Gastroesophageal sphincter (tissue), 4 donors: ENCODE measurements around the gene NPW. TPM values are rescaled to one million over a fixed set of nuclear protein-coding genes. Genes with fewer than 3 reads are reported as not detected.

Source experiments
- ATAC-seq: fragments of 150-250 bp; one replicate; pipeline ENCODE4 v1.9.1; 2016; ENCODE audit warnings: mild to moderate bottlenecking, moderate library complexity
- H3K27ac ChIP-seq, 4 donors: fragments of 200-600 bp; sonication (generic) in 3 of 4; 1 replicate in 3 of 4; 2 replicates in 1 of 4; pipeline ENCODE4 v1.5.1; 2016 to 2019
- H3K27me3 ChIP-seq: fragments of 200-600 bp; sonication (generic); one replicate; pipeline ENCODE4 v1.5.1; 2019
- H3K36me3 ChIP-seq, 2 donors: fragments of 200-600 bp; sonication (generic); one replicate each; pipeline ENCODE4 v1.5.1; 2019; ENCODE audit warnings: control low read depth in 1 of 2
- H3K4me1 ChIP-seq, 3 donors: fragments of 200-600 bp; sonication (generic); 1 replicate in 2 of 3; 2 replicates in 1 of 3; pipeline ENCODE4 v1.5.1; 2016 to 2019; ENCODE audit warnings: control low read depth in 2 of 3
- H3K4me3 ChIP-seq, 2 donors: fragments of 200-600 bp; sonication (generic); one replicate each; pipeline ENCODE4 v1.5.1; 2019; ENCODE audit warnings: mild to moderate bottlenecking in 1 of 2, moderate library complexity in 1 of 2
- H3K9me3 ChIP-seq, 3 donors: fragments of 200-600 bp; sonication (generic); one replicate each; pipeline ENCODE4 v1.5.1; 2017 to 2019; ENCODE audit warnings: control low read depth in 2 of 3
- CTCF ChIP-seq, 4 experiments: fragments of 200-600 bp in 2 of 4; fragments of 450-650 bp in 2 of 4; sonication (generic) in 1 of 4; IDR thresholded peaks; one replicate each; pipeline ENCODE4 v1.5.1; 2017 to 2019; ENCODE audit warnings: antibody characterized with exemption in 4 of 4, mild to moderate bottlenecking in 2 of 4, moderate library complexity in 2 of 4
- EP300 ChIP-seq: sonication (generic); formaldehyde crosslinking; IDR thresholded peaks from one replicate; pipeline ENCODE4 v1.6.1; 2017; ENCODE audit warnings: antibody characterized with exemption, mild to moderate bottlenecking
- POLR2A ChIP-seq, 2 donors: fragments of 450-650 bp; IDR thresholded peaks; one replicate each; pipeline ENCODE4 v1.6.1; 2017; ENCODE audit warnings: antibody characterized with exemption in 2 of 2, mild to moderate bottlenecking in 2 of 2, moderate library complexity in 1 of 2
- POLR2AphosphoS5 ChIP-seq: sonication (generic); formaldehyde crosslinking; IDR thresholded peaks from one replicate; pipeline ENCODE4 v1.6.1; 2017; ENCODE audit warnings: antibody characterized with exemption
- WGBS, 2 donors: methylation state at CpG; one replicate each; pipeline ENCODE4 v1.1.5; 2018; ENCODE audit warnings: low coverage in 1 of 2; 5-methylcytosine and 5-hydroxymethylcytosine counted together
- total RNA-seq, 4 donors: library from RNA; depleted of rRNA; stranded (reverse); fragments of >200 nt; gene quantifications; one replicate each; pipeline ENCODE4 v1.1.0, GENCODE V29; 2016

Gene NPW
- total RNA-seq, 4 donors from 2014 or later: not detected

DNA sequence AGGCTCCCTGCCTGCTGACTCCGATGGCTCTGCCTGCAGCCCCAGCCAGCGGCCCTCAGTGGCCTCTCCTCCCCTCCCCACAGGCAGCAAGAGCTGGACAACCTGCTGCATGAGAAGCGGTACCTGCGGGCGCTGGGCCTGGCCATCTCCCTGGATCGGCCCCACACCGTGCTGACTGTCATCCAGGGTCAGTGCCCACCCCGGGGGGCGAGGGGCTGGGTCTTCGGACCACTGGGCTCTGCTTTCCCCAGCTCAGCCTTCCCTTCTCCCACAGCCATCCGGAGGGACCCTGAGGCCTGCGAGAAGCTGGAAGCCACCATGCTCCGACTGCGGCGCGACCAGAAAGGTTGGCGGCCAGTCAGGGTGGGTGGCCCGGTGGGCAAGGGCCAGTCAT lies 41.7 kb upstream of the NPW start:
- Histone ChIP-seq H3K4me3 (no peak overlapping the region), H3K36me3 (peaks cover 0 to 56% of the 10 kb centered on the region in 2 donors), H3K27me3 (peaks cover 91% of the 10 kb centered on the region), H3K27ac (no peak overlapping the region), H3K9me3 (no peaks in the 10 kb centered on the region), H3K4me1 (peaks cover 0 to 39% (median 11%) of the 10 kb centered on the region in 3 donors)
- ATAC-seq: no peak
- TF ChIP-seq POLR2A (IDR thresholded peaks at IDR 0.05) (no peak), CTCF (IDR thresholded peaks at IDR 0.05) (no peak), EP300 (no peak), POLR2AphosphoS5 (no peak)
- no CpG with 5 or more reads among the region's 18 CpGs for WGBS, 2 donors

DNA sequence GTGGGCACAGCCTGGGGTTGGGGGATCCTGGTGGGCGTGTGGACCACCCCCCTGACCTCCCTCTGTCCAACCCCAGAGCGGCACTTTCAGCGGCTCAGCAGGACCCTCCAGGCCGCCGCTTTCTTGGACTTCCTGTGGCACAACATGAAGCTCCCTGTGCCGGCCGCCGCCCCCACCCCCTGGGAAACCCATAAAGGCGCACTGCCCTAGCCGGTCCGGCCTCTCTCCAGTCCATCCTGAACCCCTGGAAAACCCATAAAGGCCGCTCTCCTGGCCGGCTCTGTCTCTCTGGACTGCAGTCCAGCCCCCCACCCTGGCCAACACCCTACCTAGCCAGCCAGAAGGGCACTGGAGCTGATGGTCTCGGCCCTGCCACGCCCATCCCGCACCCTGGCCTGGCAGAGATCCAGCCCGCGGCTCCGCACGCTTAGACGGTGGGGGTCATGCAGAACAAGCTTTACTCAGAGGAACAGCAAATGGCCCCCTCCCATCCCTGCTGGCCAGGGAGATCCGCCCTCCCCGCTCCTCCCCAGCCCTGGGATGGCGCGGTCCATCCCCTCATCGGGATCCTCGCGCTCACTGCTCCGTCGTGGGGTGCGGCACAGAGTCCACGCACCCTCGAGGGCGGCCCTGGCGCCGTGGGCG lies 41.0 kb upstream of the NPW start:
- TF ChIP-seq CTCF (IDR thresholded peaks at IDR 0.05) (no peak), POLR2A (IDR thresholded peaks at IDR 0.05) (no peak), EP300 (no peak), POLR2AphosphoS5 (no peak)
- peaks cover 95% of the 10 kb centered on the region for H3K27me3 ChIP-seq
- peaks cover 0 to 55% of the 10 kb centered on the region in 2 donors for H3K36me3 ChIP-seq
- no peaks in the 10 kb centered on the region for H3K9me3 ChIP-seq
- H3K4me3 ChIP-seq: no peak overlapping the region
- no peak for ATAC-seq
- H3K27ac ChIP-seq: no peak overlapping the region
- H3K4me1 ChIP-seq: peaks cover 0 to 39% (median 4%) of the 10 kb centered on the region in 3 donors
- 90 to 100% methylated on average over 1 to 2 of the region's 37 CpGs for whole genome bisulfite sequencing, 2 donors

GRCh38 chr16:1979271-1980029 lies 40.1 kb upstream of the NPW start:
- Histone ChIP-seq H3K36me3 (peaks cover 0 to 46% of the 10 kb centered on the region in 2 donors), H3K27ac (no peak overlapping the region), H3K4me1 (peaks cover 0 to 35% (median 1%) of the 10 kb centered on the region in 3 donors), H3K27me3 (peaks cover 89% of the 10 kb centered on the region), H3K9me3 (no peaks in the 10 kb centered on the region), H3K4me3 (no peak overlapping the region)
- no peak for TF ChIP-seq EP300
- TF ChIP-seq POLR2AphosphoS5: no peak
- no peak for TF ChIP-seq CTCF (IDR thresholded peaks at IDR 0.05)
- no peak for TF ChIP-seq POLR2A (IDR thresholded peaks at IDR 0.05)
- ATAC-seq: no peak
- WGBS, 2 donors: 20% methylated on average over 4 of the region's 70 CpGs; no CpG with 5 or more reads in 1 of the 2 donors

DNA sequence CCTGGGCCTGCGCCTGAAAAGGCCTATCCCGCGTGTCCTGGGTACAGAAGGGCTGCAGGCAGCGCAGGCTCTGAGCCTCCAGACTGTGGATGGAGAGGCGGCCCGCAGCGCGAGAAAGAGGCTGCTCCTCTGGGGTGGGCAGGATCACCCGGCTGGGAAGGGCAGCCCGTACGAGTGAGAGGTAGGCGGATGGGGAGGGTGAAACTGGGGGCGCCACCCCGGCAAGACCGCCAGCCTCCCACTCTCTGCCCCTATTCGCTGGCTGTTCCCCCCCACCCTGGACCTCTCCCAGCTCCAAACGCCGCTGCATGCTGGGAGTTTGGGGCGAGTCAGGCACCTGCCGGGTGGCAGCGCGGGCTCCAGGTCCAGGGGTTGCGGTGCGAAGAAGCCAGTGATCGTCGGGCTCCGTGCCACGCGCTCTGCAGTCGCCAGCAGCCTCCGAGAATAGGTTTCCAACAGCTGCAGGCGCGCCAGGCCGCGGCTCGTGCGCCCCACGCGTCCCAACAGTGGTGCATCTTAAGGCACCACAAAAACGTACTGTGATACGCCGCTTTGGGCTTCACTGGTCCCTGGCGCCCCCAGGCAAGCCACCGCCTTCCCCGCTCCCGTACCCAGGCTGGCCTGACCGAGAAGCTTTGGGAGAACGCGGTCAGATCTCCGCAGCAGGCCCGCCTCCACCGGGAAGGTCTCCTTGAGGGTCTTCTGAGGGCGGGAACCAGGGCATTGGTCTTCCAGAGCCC lies 39.4 kb upstream of the NPW start:
- Histone ChIP-seq H3K36me3 (peaks cover 0 to 41% of the 10 kb centered on the region in 2 donors), H3K4me1 (peaks cover 0 to 42% (median 9%) of the 10 kb centered on the region in 3 donors), H3K27ac (no peak overlapping the region), H3K4me3 (no peak overlapping the region), H3K27me3 (peaks cover 81% of the 10 kb centered on the region), H3K9me3 (no peaks in the 10 kb centered on the region)
- TF ChIP-seq CTCF (IDR thresholded peaks at IDR 0.05) (no peak), POLR2A (IDR thresholded peaks at IDR 0.05) (no peak), EP300 (no peak), POLR2AphosphoS5 (no peak)
- 12% methylated on average over 5 of the region's 53 CpGs; no CpG with 5 or more reads in 1 of the 2 donors for WGBS, 2 donors
- ATAC-seq: no peak
